GM12864 (cell line): Measurements from ENCODE around the gene TRIP6.

ENCODE experiments used
- DNase-seq: peaks from one replicate; pipeline ENCODE4 v3.0.0-alpha.2; 2011; ENCODE audit warnings: low read depth
- H3K4me3 ChIP-seq: 2 replicates; pipeline ENCODE4 v1.5.1; 2011; ENCODE audit warnings: mild to moderate bottlenecking, low read depth, low read length, control low read depth
- CTCF ChIP-seq: IDR thresholded peaks from 2 replicates; pipeline ENCODE4 v1.5.1; 2011; ENCODE audit warnings: low read depth, mild to moderate bottlenecking, moderate library complexity, low read length, control low read depth, inconsistent platforms; ENCODE audit errors: missing control alignments

Gene TRIP6

GRCh38 chr7:100881136-100881535 lies 13.9 kb downstream of the TRIP6 start:
- TF ChIP-seq CTCF = no peak

GRCh38 chr7:100882201-100882600 lies 15.0 kb downstream of the TRIP6 start:
- H3K4me3 ChIP-seq = no peak overlapping the region
- no peak for DNase-seq
- TF ChIP-seq CTCF = no peak

More at GRCh38 chr7:100881136-100881535, 13.9 kb downstream of the TRIP6 start:
- H3K4me3 ChIP-seq = no peak overlapping the region
- no peak for DNase-seq

GRCh38 chr7:100882785-100883526 lies 15.8 kb downstream of the TRIP6 start:
- DNase-seq = no peak
- H3K4me3 ChIP-seq = no peak overlapping the region
- no peak for TF ChIP-seq CTCF

GRCh38 chr7:100884736-100885439 lies 17.7 kb downstream of the TRIP6 start:
- no peak for TF ChIP-seq CTCF
- no peak for DNase-seq
- no peak overlapping the region for H3K4me3 ChIP-seq

- DNase-seq = no peak
- H3K4me3 ChIP-seq = no peak overlapping the region
- no peak for TF ChIP-seq CTCF
Measured at GRCh38 chr7:100885440-100886141, 18.4 kb downstream of the TRIP6 start.

- no peak overlapping the region for H3K4me3 ChIP-seq
Measured at GRCh38 chr7:100886142-100886935, 19.2 kb downstream of the TRIP6 start.

More at GRCh38 chr7:100886142-100886935, 19.2 kb downstream of the TRIP6 start:
- TF ChIP-seq CTCF = no peak
- no peak for DNase-seq
